ENCODE results near the gene NSUN5.

DNA sequence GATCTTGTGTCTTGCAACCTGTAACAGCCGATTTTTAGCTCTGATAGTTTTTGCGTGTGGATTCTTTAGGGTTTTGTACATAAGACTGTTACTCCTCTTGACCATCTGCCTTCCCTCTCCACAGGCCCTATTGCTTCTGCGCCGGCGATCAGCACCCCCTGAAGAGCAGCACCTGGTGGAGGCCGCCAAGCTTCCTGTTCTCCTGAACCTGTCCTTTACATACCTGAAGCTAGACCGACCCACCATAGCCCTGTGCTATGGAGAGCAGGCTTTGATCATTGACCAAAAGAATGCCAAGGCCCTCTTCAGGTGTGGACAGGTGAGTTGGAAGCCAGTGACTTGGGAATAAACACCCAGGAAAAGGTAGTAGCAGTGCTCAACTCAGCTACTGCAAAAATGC is 31.9 kb upstream of the NSUN5 start:
- no peak for TF ChIP-seq CTCF (IDR thresholded peaks at IDR 0.05)
- no peak for TF ChIP-seq POLR2A (IDR thresholded peaks at IDR 0.05)

Measured in gastroesophageal sphincter (tissue), 3 donors.